Liver (tissue), 9 donors: ENCODE results near the gene NPIPB2. TPM values are rescaled to one million over a fixed set of nuclear protein-coding genes. Genes with fewer than 3 reads are reported as not detected.

Experiments used
- DNase-seq: peaks from one replicate; pipeline ENCODE4 v3.0.0-alpha.2; 2017; ENCODE audit warnings: low spot score
- H3K27ac ChIP-seq, 2 donors: one replicate each; pipeline ENCODE4 v1.7.0; 2013; ENCODE audit warnings: inconsistent platforms in 2 of 2, low read length in 2 of 2, control low read depth in 1 of 2, low read depth in 1 of 2, mild to moderate bottlenecking in 1 of 2
- H3K27me3 ChIP-seq, 4 donors: one replicate each; pipeline versions ENCODE4 v1.6.1 to v1.7.0; 2013; ENCODE audit warnings: low read length in 3 of 4, inconsistent platforms in 1 of 4, mild to moderate bottlenecking in 1 of 4, moderate library complexity in 1 of 4; ENCODE audit not compliant: control insufficient read depth in 4 of 4, insufficient read depth in 4 of 4
- H3K36me3 ChIP-seq, 4 donors: one replicate each; pipeline versions ENCODE4 v1.6.1 to v1.7.0; 2013; ENCODE audit warnings: low read length in 3 of 4, mild to moderate bottlenecking in 3 of 4, low read depth in 1 of 4, moderate library complexity in 1 of 4; ENCODE audit not compliant: control insufficient read depth in 4 of 4, insufficient read depth in 3 of 4
- H3K4me1 ChIP-seq, 4 donors: one replicate each; pipeline versions ENCODE4 v1.6.1 to v1.7.0; 2013; ENCODE audit warnings: low read length in 3 of 4, mild to moderate bottlenecking in 3 of 4, moderate library complexity in 1 of 4; ENCODE audit not compliant: control insufficient read depth in 4 of 4, insufficient read depth in 4 of 4
- H3K4me3 ChIP-seq, 3 donors: one replicate each; pipeline versions ENCODE4 v1.6.1 to v1.7.0; 2013; ENCODE audit warnings: low read length in 3 of 3, control low read depth in 1 of 3, low read depth in 1 of 3, mild to moderate bottlenecking in 1 of 3
- H3K9ac ChIP-seq, 2 donors: one replicate each; pipeline ENCODE4 v1.7.0; 2013; ENCODE audit warnings: low read length in 2 of 2, mild to moderate bottlenecking in 2 of 2, moderate library complexity in 2 of 2, control low read depth in 1 of 2, low read depth in 1 of 2
- H3K9me3 ChIP-seq, 4 donors: one replicate each; pipeline versions ENCODE4 v1.6.1 to v1.7.0; 2013; ENCODE audit warnings: low read length in 3 of 4; ENCODE audit not compliant: control insufficient read depth in 4 of 4
- EGR1 ChIP-seq, 2 donors: IDR thresholded peaks; 2 replicates each; pipeline ENCODE4 v1.6.1; 2016 to 2018; ENCODE audit warnings: antibody characterized with exemption in 2 of 2, low read depth in 2 of 2
- FOXA1 ChIP-seq: IDR thresholded peaks from 2 replicates; pipeline ENCODE4 v1.6.1; 2016; ENCODE audit warnings: antibody characterized with exemption
- FOXA2 ChIP-seq: IDR thresholded peaks from 2 replicates; pipeline ENCODE4 v1.6.1; 2016; ENCODE audit warnings: antibody characterized with exemption
- GABPA ChIP-seq, 2 donors: IDR thresholded peaks in 1 of 2; conservative IDR thresholded peaks in 1 of 2; 2 replicates each; pipeline ENCODE4 v1.6.1; 2016; ENCODE audit warnings: antibody characterized with exemption in 2 of 2, mild to moderate bottlenecking in 1 of 2, moderate library complexity in 1 of 2
- HNF4A ChIP-seq, 2 donors: conservative IDR thresholded peaks; 2 replicates each; pipeline ENCODE4 v1.6.1; 2016; ENCODE audit warnings: antibody characterized with exemption in 2 of 2, mild to moderate bottlenecking in 2 of 2
- HNF4G ChIP-seq: IDR thresholded peaks from 2 replicates; pipeline ENCODE4 v1.6.1; 2016; ENCODE audit warnings: antibody characterized with exemption
- JUND ChIP-seq, 2 donors: IDR thresholded peaks; 2 replicates each; pipeline ENCODE4 v1.6.1; 2016; ENCODE audit warnings: antibody characterized with exemption in 2 of 2
- MAX ChIP-seq: IDR thresholded peaks from 2 replicates; pipeline ENCODE4 v1.6.1; 2016; ENCODE audit warnings: antibody characterized with exemption
- NR2F2 ChIP-seq: IDR thresholded peaks from 2 replicates; pipeline ENCODE4 v1.6.1; 2016; ENCODE audit warnings: antibody characterized with exemption
- RAD21 ChIP-seq, 2 donors: IDR thresholded peaks; 2 replicates each; pipeline ENCODE4 v1.6.1; 2016; ENCODE audit warnings: antibody characterized with exemption in 2 of 2, mild to moderate bottlenecking in 2 of 2
- REST ChIP-seq: IDR thresholded peaks from 2 replicates; pipeline ENCODE4 v1.6.1; 2016; ENCODE audit warnings: antibody characterized with exemption, mild to moderate bottlenecking
- RXRA ChIP-seq, 2 donors: IDR thresholded peaks; 2 replicates each; pipeline ENCODE4 v1.6.1; 2017 to 2018; ENCODE audit warnings: antibody characterized with exemption in 2 of 2, mild to moderate bottlenecking in 1 of 2
- SP1 ChIP-seq: IDR thresholded peaks from 2 replicates; pipeline ENCODE4 v1.6.1; 2018; ENCODE audit warnings: antibody characterized with exemption, mild to moderate bottlenecking
- TAF1 ChIP-seq: conservative IDR thresholded peaks from 2 replicates; pipeline ENCODE4 v1.6.1; 2016; ENCODE audit warnings: antibody characterized with exemption, mild to moderate bottlenecking
- WGBS: extraction: QIAGEN DNeasy Blood & Tissue Kit; methylation state at CpG from one replicate; pipeline ENCODE4 v1.1.7; 2013; 5-methylcytosine and 5-hydroxymethylcytosine counted together
- polyA plus RNA-seq, 2 donors: library from polyadenylated mRNA; stranded (reverse) in 1 of 2; unstranded in 1 of 2; fragments of 200-250 nt in 1 of 2; fragments of >200 nt in 1 of 2; fragmentation: Nextera tagmentation in 1 of 2; extraction: Ambion mirVana in 1 of 2; gene quantifications; one replicate each; pipeline versions ENCODE4 v1.2.1 to v1.2.3, GENCODE V29; 2013 to 2015
- total RNA-seq, 2 donors: library from RNA; depleted of rRNA; stranded (reverse); fragments of >200 nt; gene quantifications; one replicate each; pipeline ENCODE4 v1.2.3, GENCODE V29; 2014
- TF ChIP-seq, protein P1 (sequence below): IDR thresholded peaks from 2 replicates; pipeline ENCODE4 v1.6.1; 2016; ENCODE audit warnings: antibody characterized with exemption
- TF ChIP-seq, protein P2 (sequence below): fragments of 150-350 bp; IDR thresholded peaks from 2 replicates; pipeline ENCODE4 v1.5.1; 2017; ENCODE audit warnings: improper control_type of control experiment, low read depth, low read length; ENCODE audit not compliant: missing input control
- TF ChIP-seq, protein P3 (sequence below): IDR thresholded peaks from 2 replicates; pipeline ENCODE4 v1.6.1; 2016; ENCODE audit warnings: antibody characterized with exemption
- donor health status: healthy.
- donor health status: healthy.
- donor health status: healthy.
- donor health status: healthy.
- donor health status: healthy.

The NPIPB2 gene
- total and polyA plus RNA-seq, 4 donors = 0.75 to 4.9 (median 3.3) TPM

DNA sequence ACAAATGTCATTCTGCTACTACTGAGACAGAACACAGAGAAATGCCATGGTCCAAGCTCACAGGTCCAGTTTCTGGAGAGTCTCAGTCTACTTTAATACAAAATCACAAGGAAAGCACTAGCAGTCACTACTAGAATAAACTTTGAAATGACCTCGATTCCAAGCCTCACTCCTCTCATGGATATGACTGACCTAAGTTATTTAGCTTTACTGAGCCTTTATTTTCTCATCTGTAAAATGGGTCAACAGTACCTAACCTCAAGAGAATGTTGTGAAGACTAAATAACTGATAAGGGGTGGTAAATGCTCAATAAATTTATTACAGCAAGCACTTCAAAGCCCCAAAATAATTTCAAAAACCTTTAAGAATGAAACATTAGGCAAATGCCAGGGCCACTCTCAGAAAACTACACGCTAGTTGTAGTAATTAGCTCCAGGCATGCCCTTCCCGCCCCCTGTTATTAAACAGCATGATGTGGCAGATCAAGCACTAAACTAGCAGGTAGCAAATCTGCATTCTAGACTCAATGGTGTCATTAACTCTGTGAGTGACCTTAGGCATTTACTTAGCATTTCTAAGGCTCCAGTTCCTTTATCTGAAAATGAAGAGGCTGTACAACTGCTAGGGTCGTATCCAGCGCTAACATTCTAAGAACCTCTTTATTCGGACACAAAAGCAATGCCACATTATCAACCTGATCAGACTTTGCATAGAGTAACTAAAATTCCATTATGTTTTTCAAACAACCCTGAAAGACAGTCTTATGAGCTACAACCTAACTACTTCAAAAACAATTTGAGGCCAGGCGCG lies 34.5 kb downstream of the NPIPB2 start:
- Histone ChIP-seq H3K27ac (no peak overlapping the region), H3K4me1 (peaks cover 3 to 17% (median 10%) of the 10 kb centered on the region in 4 donors), H3K9ac (no peak overlapping the region), H3K4me3 (no peak overlapping the region), H3K36me3 (no peaks in the 10 kb centered on the region), H3K27me3 (no peaks in the 10 kb centered on the region), H3K9me3 (no peaks in the 10 kb centered on the region)
- 96% methylated on average over 8 of the region's 8 CpGs for WGBS
- no peak for DNase-seq
- no peak for TF ChIP-seq NR2F2
- TF ChIP-seq, protein P1, sequence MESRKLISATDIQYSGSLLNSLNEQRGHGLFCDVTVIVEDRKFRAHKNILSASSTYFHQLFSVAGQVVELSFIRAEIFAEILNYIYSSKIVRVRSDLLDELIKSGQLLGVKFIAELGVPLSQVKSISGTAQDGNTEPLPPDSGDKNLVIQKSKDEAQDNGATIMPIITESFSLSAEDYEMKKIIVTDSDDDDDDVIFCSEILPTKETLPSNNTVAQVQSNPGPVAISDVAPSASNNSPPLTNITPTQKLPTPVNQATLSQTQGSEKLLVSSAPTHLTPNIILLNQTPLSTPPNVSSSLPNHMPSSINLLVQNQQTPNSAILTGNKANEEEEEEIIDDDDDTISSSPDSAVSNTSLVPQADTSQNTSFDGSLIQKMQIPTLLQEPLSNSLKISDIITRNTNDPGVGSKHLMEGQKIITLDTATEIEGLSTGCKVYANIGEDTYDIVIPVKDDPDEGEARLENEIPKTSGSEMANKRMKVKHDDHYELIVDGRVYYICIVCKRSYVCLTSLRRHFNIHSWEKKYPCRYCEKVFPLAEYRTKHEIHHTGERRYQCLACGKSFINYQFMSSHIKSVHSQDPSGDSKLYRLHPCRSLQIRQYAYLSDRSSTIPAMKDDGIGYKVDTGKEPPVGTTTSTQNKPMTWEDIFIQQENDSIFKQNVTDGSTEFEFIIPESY = no peak
- no peak for TF ChIP-seq RXRA (IDR thresholded peaks at IDR 0.05)
- no peak for TF ChIP-seq FOXA1
- TF ChIP-seq JUND (IDR thresholded peaks at IDR 0.05) = no peak
- TF ChIP-seq, protein P2, sequence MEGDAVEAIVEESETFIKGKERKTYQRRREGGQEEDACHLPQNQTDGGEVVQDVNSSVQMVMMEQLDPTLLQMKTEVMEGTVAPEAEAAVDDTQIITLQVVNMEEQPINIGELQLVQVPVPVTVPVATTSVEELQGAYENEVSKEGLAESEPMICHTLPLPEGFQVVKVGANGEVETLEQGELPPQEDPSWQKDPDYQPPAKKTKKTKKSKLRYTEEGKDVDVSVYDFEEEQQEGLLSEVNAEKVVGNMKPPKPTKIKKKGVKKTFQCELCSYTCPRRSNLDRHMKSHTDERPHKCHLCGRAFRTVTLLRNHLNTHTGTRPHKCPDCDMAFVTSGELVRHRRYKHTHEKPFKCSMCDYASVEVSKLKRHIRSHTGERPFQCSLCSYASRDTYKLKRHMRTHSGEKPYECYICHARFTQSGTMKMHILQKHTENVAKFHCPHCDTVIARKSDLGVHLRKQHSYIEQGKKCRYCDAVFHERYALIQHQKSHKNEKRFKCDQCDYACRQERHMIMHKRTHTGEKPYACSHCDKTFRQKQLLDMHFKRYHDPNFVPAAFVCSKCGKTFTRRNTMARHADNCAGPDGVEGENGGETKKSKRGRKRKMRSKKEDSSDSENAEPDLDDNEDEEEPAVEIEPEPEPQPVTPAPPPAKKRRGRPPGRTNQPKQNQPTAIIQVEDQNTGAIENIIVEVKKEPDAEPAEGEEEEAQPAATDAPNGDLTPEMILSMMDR = no peak
- no peak for TF ChIP-seq SP1
- no peak for TF ChIP-seq RAD21 (IDR thresholded peaks at IDR 0.05)
- no peak for TF ChIP-seq HNF4G
- TF ChIP-seq FOXA2 = no peak
- no peak for TF ChIP-seq GABPA (IDR thresholded peaks at IDR 0.05 in 1 of 2, conservative IDR thresholded peaks at IDR 0.05 in 1 of 2)
- TF ChIP-seq REST = no peak
- TF ChIP-seq TAF1 = no peak
- TF ChIP-seq EGR1 (IDR thresholded peaks at IDR 0.05; ENCODE audit: low read depth in 2 of 2) = no peak
- TF ChIP-seq MAX = no peak

- Histone ChIP-seq H3K4me1 (peaks cover 0 to 4% (median 2%) of the 10 kb centered on the region in 4 donors), H3K27ac (no peak overlapping the region), H3K9ac (no peak overlapping the region), H3K9me3 (no peaks in the 10 kb centered on the region), H3K27me3 (no peaks in the 10 kb centered on the region), H3K4me3 (no peak overlapping the region), H3K36me3 (no peaks in the 10 kb centered on the region)
- WGBS = 95% methylated on average over 6 of the region's 6 CpGs
- no peak for DNase-seq
- TF ChIP-seq JUND (IDR thresholded peaks at IDR 0.05) = no peak
- no peak for TF ChIP-seq REST
- TF ChIP-seq FOXA1 = no peak
- TF ChIP-seq, protein P2 = no peak
- TF ChIP-seq, protein P3, sequence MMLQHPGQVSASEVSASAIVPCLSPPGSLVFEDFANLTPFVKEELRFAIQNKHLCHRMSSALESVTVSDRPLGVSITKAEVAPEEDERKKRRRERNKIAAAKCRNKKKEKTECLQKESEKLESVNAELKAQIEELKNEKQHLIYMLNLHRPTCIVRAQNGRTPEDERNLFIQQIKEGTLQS = no peak
- TF ChIP-seq SP1 = no peak
- TF ChIP-seq TAF1 = no peak
- no peak for TF ChIP-seq HNF4A (conservative IDR thresholded peaks at IDR 0.05)
- TF ChIP-seq NR2F2 = no peak
Observed at GRCh38 chr16:11903906-11904305, 37.9 kb downstream of the NPIPB2 start.
